Measurements from ENCODE around the gene SLC34A3.

The SLC34A3 gene

GRCh38 chr9:137195525-137196220, 35.0 kb upstream of the SLC34A3 start:
- DNase-seq (ENCODE audit: low read depth, low spot score): no peak

GRCh38 chr9:137198051-137198901, 32.4 kb upstream of the SLC34A3 start:
- no peak for DNase-seq (ENCODE audit: low read depth, low spot score)

GRCh38 chr9:137198902-137199283, 31.8 kb upstream of the SLC34A3 start:
- no peak for DNase-seq (ENCODE audit: low read depth, low spot score)

GRCh38 chr9:137199411-137200121, 31.1 kb upstream of the SLC34A3 start:
- no peak for DNase-seq (ENCODE audit: low read depth, low spot score)

GRCh38 chr9:137200311-137201204, 30.1 kb upstream of the SLC34A3 start, which contains the start of gene TPRN:
TSS of gene TPRN (minus strand) at chr9:137200741. CDS start at chr9:137200711, 30 bp downstream.
- DNase-seq (ENCODE audit: low read depth, low spot score): peak; percentile 98

GRCh38 chr9:137201205-137201868, 29.4 kb upstream of the SLC34A3 start:
- no peak for DNase-seq (ENCODE audit: low read depth, low spot score)

- DNase-seq (ENCODE audit: low read depth, low spot score): no peak
These were observed 27.7 kb upstream of the SLC34A3 start for GRCh38 chr9:137202966-137203365.

GRCh38 chr9:137204731-137205125, 26.0 kb upstream of the SLC34A3 start:
- no peak for DNase-seq (ENCODE audit: low read depth, low spot score)

GRCh38 chr9:137205126-137206069, 25.3 kb upstream of the SLC34A3 start, which contains the start of the genes NDOR1 and TMEM203:
TSS of gene NDOR1 (plus strand) at chr9:137205700. CDS start at chr9:137205778, 78 bp downstream.
TSS of gene TMEM203 (minus strand) at chr9:137205648. CDS start at chr9:137205414, 234 bp downstream.
- DNase-seq (ENCODE audit: low read depth, low spot score): peak; percentile 95

GRCh38 chr9:137206602-137207001, 24.1 kb upstream of the SLC34A3 start:
- no peak for DNase-seq (ENCODE audit: low read depth, low spot score)

GRCh38 chr9:137211532-137211931, 19.2 kb upstream of the SLC34A3 start:
- no peak for DNase-seq (ENCODE audit: low read depth, low spot score)

GRCh38 chr9:137212520-137212919, 18.2 kb upstream of the SLC34A3 start:
- DNase-seq (ENCODE audit: low read depth, low spot score): no peak

- no peak for DNase-seq (ENCODE audit: low read depth, low spot score)
These were observed 17.3 kb upstream of the SLC34A3 start for GRCh38 chr9:137213160-137214060.

GRCh38 chr9:137214620-137215019, 16.1 kb upstream of the SLC34A3 start:
- no peak for DNase-seq (ENCODE audit: low read depth, low spot score)

- DNase-seq (ENCODE audit: low read depth, low spot score): no peak
These were observed 15.3 kb upstream of the SLC34A3 start for GRCh38 chr9:137215196-137215986.

GRCh38 chr9:137216188-137216965, 14.3 kb upstream of the SLC34A3 start:
- no peak for DNase-seq (ENCODE audit: low read depth, low spot score)

Data from activated CD4-positive, CD25-positive, alpha-beta regulatory T cell treated with anti-CD3 and anti-CD28 coated beads, Interleukin-2, amount 50 U/mL, for 16 hours (primary cell).